Measurements from ENCODE around the gene FBXW11. TPM values are rescaled to one million over a fixed set of nuclear protein-coding genes. Genes with fewer than 3 reads are reported as not detected.

The FBXW11 gene
- total RNA-seq, 1 experiment from 2014 or later = 52.0 TPM

GRCh38 chr5:172038167-172038566, 31.7 kb upstream of the FBXW11 start (continued):
- TF ChIP-seq ZBTB33 (IDR thresholded peaks at IDR 0.05; ENCODE audit: extremely low read depth, insufficient replicate concordance, low read length) = no peak

DNA sequence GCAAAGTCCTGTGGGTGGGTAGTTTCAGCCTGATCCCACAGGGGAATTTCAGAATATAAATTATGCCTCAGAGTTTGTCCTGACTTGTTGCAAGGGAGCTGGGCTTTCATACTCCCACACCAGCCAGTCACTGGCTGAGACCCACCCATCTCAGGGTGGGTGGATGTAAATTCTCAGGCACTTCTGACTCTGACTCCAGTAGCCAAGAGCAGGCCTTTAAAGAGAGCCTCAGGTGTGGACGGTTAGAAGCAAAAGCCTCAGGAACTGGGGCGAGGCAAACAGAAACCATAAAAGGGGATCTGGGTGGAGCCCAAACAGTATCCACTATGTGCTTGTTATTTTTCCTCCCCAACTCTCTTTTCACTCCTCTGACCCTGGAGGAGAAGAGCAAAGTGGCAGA, 28.6 kb upstream of the FBXW11 start:
- no peak for TF ChIP-seq ATF3 (IDR thresholded peaks at IDR 0.05)
- TF ChIP-seq, protein P1, sequence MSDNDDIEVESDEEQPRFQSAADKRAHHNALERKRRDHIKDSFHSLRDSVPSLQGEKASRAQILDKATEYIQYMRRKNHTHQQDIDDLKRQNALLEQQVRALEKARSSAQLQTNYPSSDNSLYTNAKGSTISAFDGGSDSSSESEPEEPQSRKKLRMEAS (IDR thresholded peaks at IDR 0.05) = no peak
- TF ChIP-seq SP1 (IDR thresholded peaks at IDR 0.05; ENCODE audit: low read depth) = no peak
- Histone ChIP-seq H3K9ac (ENCODE audit: low read length) (no peak overlapping the region), H4K20me1 (ENCODE audit: insufficient read depth) (no peaks in the 10 kb centered on the region), H3K9me3 (ENCODE audit: control insufficient read depth in 1 of 2, insufficient read depth in 1 of 2, low read depth in 1 of 2, low read length in 2 of 2) (no peaks in the 10 kb centered on the region), H3K4me1 (ENCODE audit: control insufficient read depth in 1 of 2, insufficient read depth in 2 of 2, low read length in 2 of 2) (no peaks in the 10 kb centered on the region), H3K4me2 (ENCODE audit: low read length) (no peak overlapping the region), H3K4me3 (replicated peaks in 1 of 2; ENCODE audit: low read depth in 1 of 2, low read length in 2 of 2) (no peak overlapping the region), H3K36me3 (ENCODE audit: control insufficient read depth in 1 of 2, insufficient read depth in 2 of 2, low read length in 2 of 2) (no peaks in the 10 kb centered on the region), H3K27ac (ENCODE audit: low read depth, low read length) (no peak overlapping the region), H3K27me3 (ENCODE audit: insufficient read depth, low read length) (no peaks in the 10 kb centered on the region), H3K79me2 (ENCODE audit: insufficient read depth, low read length) (no peaks in the 10 kb centered on the region), H3K9me2 (ENCODE audit: insufficient read depth) (no peaks in the 10 kb centered on the region), H2AFZ (ENCODE audit: low read depth, low read length, poor library complexity, severe bottlenecking) (no peak overlapping the region)
- DNase-seq (ENCODE audit: low read depth, low spot score) = no peak
- RAD21 ChIA-PET (ENCODE audit: low non-redundant PET in 1 of 2, low total read pairs in 2 of 2, uncharacterized antibody in 2 of 2, unreplicated experiment in 2 of 2) = no interaction called here
- POLR2A ChIA-PET = no interaction called here
- no peak for ATAC-seq
- no TSS peak for BruUV-seq (replicated peaks)
- intact Hi-C loops (cut with micrococcal nuclease) = no loop called here
- CTCF ChIA-PET = interaction anchor here (0.7 kb wide), 1 partner anchor 80 kb away, joined by 4 read pairs; no protein-coding TSS in a partner anchor

DNA sequence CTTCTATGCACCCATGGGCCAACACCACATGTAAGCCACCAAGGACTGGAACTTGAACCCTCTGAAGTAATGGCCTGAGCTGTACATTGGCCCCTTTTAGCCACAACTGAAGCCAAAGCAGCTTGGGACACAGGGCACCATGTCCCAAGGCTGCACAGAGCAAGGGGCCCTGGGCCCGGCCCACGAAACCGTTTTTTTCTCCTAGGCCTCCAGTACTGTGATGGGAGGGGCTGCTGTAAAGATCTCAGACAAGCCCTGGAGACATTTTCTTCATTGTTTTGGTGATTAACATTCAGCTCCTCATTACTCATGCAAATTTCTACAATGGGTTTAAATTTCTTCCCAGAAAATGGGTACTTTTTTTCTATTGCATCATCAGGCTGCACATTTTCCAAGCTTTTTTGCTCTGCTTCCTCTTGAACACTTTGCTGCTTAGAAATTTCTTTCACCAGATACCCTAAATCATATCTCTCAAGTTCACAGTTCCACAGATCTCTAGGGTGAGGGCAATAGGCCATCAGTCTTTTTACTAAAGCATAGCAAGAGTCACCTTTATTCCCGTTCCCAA, 25.5 kb upstream of the FBXW11 start:
- Histone ChIP-seq H3K9me2 (ENCODE audit: insufficient read depth) (no peaks in the 10 kb centered on the region), H3K9me3 (ENCODE audit: control insufficient read depth in 1 of 2, insufficient read depth in 1 of 2, low read depth in 1 of 2, low read length in 2 of 2) (no peaks in the 10 kb centered on the region), H3K27ac (ENCODE audit: low read depth, low read length) (no peak overlapping the region), H3K4me1 (ENCODE audit: control insufficient read depth in 1 of 2, insufficient read depth in 2 of 2, low read length in 2 of 2) (no peaks in the 10 kb centered on the region), H2AFZ (ENCODE audit: low read depth, low read length, poor library complexity, severe bottlenecking) (no peak overlapping the region), H3K27me3 (ENCODE audit: insufficient read depth, low read length) (no peaks in the 10 kb centered on the region), H3K4me3 (replicated peaks in 1 of 2; ENCODE audit: low read depth in 1 of 2, low read length in 2 of 2) (no peak overlapping the region), H3K9ac (ENCODE audit: low read length) (no peak overlapping the region), H3K36me3 (ENCODE audit: control insufficient read depth in 1 of 2, insufficient read depth in 2 of 2, low read length in 2 of 2) (no peaks in the 10 kb centered on the region), H3K79me2 (ENCODE audit: insufficient read depth, low read length) (no peaks in the 10 kb centered on the region), H4K20me1 (ENCODE audit: insufficient read depth) (no peaks in the 10 kb centered on the region), H3K4me2 (ENCODE audit: low read length) (no peak overlapping the region)
- intact Hi-C loops (cut with micrococcal nuclease) = no loop called here
- BruUV-seq (replicated peaks) = no TSS peak
- ATAC-seq (no peak), DNase-seq (ENCODE audit: low read depth, low spot score) (no peak)
- ChIA-PET CTCF (no interaction called here), RAD21 (ENCODE audit: low non-redundant PET in 1 of 2, low total read pairs in 2 of 2, uncharacterized antibody in 2 of 2, unreplicated experiment in 2 of 2) (no interaction called here), POLR2A (no interaction called here)
- TF ChIP-seq ZFX (IDR thresholded peaks at IDR 0.05) (no peak), ATF3 (IDR thresholded peaks at IDR 0.05) (no peak), FOSL1 (IDR thresholded peaks at IDR 0.05; ENCODE audit: low read depth) (no peak), POLR2A (IDR thresholded peaks at IDR 0.05; ENCODE audit: borderline replicate concordance, extremely low read depth, insufficient read depth, insufficient read length) (no peak), YY1 (IDR thresholded peaks at IDR 0.05; ENCODE audit: extremely low read depth, insufficient replicate concordance, low read depth, low read length) (no peak), CTCF (IDR thresholded peaks at IDR 0.05 in 2 of 3, conservative IDR thresholded peaks at IDR 0.05 in 1 of 3; ENCODE audit: borderline replicate concordance in 1 of 3, insufficient read depth in 1 of 3, low read depth in 2 of 3, low read length in 2 of 3) (no peak)
